ENCODE measurements around the gene ARHGEF10L.

DNA sequence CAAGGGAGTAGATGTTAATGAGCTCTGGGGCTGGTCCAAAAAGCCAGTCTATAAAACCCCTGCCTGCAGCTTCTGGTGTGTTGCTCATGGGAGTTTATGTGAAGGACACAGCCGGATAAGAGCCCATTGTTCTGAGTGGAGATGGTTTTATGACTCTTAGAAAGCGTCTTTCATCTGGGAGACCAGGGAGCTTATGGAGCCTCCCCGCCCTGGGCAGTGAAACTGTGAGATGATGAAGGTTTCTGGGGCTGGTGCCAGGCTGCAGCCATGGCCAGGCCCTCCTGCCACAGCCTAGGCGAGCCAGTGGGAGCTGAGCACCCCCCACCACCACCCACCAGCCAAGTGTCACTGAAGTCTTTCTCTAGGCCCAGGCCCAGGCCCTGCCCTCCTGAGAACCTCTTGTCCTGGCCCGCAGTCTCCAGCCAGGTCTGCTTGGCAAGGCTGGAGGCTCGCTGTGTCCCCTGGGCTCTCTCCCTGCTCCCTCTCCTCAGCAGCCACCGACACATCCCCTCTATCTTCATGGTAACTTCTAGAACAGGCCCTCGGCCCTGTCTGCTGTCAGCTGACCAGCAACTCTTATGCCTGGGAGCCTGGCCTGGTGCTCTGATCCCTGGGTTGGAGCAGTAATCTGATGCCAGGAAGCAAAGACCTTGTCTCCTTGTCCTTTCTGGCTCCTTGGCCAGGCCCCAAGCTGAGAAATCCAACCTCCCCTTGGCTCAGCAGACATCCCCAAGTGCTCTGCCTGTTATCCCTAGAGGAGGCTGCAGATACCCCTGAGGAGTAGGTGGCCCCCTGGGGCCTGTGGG is 7.6 kb upstream of the ARHGEF10L start:
- TF ChIP-seq, protein P1, sequence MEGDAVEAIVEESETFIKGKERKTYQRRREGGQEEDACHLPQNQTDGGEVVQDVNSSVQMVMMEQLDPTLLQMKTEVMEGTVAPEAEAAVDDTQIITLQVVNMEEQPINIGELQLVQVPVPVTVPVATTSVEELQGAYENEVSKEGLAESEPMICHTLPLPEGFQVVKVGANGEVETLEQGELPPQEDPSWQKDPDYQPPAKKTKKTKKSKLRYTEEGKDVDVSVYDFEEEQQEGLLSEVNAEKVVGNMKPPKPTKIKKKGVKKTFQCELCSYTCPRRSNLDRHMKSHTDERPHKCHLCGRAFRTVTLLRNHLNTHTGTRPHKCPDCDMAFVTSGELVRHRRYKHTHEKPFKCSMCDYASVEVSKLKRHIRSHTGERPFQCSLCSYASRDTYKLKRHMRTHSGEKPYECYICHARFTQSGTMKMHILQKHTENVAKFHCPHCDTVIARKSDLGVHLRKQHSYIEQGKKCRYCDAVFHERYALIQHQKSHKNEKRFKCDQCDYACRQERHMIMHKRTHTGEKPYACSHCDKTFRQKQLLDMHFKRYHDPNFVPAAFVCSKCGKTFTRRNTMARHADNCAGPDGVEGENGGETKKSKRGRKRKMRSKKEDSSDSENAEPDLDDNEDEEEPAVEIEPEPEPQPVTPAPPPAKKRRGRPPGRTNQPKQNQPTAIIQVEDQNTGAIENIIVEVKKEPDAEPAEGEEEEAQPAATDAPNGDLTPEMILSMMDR (IDR thresholded peaks at IDR 0.05; ENCODE audit: low read depth, low read length, poor library complexity, severe bottlenecking): no peak
- TF ChIP-seq EZH2phosphoT487 (IDR thresholded peaks at IDR 0.05; ENCODE audit: borderline replicate concordance, low read length): no peak

All from DOHH2 (cell line).